HG03175 (cell line): ENCODE data around the gene BCL2L2.
"Not testable (repeated sequence)": the region's sequence is repeated elsewhere in the genome, so short reads cannot be mapped to it uniquely, and the experiment has no call there.

Source experiments
- ATAC-seq: cut with Tn5 transposase; IDR thresholded peaks from one replicate; pipeline ENCODE4 v1.9.1; 2021; ENCODE audit warnings: mild to moderate bottlenecking, moderate library complexity; ENCODE audit not compliant: unreplicated experiment

Gene BCL2L2

DNA sequence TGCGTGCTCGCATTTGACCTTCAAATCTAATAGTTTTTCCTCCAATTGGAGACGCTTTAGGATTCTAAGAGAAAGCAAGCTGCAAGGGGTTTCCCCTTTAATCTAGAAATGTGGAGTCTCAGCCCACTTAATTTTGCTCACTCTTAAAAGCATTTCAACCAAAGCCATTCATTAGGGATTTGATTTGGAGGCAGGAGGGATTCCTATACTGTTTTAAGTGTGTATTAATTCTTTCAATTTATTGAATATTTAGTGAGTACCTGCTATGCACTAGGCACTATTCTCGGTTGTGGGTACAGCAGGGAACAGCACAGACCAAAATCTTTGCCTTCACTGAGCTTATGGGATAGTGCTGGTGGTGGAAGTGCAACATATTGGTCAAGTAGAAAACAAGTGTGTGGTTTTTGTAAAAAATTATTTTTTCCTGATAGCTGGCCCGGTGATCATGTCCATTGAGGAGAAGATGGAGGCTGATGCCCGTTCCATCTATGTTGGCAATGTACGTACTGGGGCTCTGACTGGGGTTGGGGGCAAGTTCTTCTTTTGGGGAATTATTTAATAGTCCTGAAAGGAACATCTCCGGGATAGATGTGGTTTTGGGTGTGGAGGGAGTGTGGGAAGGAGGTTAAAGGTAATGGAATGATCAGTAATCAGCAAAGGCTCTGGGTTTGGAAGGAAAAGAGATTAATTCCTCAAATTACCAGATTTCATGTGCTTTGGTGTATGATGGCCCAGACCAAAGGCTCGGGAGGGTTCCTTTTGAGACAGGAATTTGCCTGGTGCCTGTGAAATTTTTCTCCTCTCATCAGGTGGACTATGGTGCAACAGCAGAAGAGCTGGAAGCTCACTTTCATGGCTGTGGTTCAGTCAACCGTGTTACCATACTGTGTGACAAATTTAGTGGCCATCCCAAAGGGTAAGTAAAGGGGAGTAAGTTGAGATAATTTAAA lies 16.2 kb downstream of the BCL2L2 start:
- no peak for ATAC-seq

DNA sequence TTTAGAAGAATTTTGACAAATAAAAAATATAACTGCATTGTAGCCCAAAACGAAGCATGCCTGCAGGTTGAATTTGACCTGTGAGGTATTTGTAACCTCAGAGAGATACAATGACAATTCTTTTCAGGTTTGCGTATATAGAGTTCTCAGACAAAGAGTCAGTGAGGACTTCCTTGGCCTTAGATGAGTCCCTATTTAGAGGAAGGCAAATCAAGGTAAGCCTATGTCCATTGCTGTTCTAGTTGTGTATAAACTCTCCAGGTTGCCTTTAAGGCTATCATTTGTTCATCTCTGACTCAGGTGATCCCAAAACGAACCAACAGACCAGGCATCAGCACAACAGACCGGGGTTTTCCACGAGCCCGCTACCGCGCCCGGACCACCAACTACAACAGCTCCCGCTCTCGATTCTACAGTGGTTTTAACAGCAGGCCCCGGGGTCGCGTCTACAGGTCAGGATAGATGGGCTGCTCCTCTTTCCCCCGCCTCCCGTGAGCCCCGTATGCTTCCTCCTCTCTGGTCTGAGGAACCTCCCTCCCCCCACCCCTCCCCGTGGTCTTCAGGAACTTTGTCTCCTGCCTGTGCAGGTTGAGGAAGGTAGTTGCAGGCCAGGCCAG lies 17.3 kb downstream of the BCL2L2 start:
- ATAC-seq = no peak

DNA sequence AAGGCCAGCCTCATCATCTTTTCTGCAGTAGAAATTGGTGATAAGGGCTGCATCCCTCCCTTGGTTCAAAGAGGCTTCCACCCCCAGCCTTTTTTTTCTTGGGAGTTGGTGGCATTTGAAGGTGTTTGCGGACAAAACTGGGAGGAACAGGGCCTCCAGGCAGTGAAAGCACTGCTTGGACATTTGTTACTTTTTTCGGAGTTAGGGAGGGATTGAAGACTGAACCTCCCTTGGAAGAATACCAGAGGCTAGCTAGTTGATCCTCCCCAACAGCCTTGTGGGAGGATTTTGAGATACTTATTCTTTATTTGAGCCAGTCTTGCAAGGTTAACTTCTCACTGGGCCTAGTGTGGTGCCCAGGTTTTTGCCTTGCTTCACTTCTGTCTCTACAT lies 17.8 kb downstream of the BCL2L2 start:
- no peak for ATAC-seq

DNA sequence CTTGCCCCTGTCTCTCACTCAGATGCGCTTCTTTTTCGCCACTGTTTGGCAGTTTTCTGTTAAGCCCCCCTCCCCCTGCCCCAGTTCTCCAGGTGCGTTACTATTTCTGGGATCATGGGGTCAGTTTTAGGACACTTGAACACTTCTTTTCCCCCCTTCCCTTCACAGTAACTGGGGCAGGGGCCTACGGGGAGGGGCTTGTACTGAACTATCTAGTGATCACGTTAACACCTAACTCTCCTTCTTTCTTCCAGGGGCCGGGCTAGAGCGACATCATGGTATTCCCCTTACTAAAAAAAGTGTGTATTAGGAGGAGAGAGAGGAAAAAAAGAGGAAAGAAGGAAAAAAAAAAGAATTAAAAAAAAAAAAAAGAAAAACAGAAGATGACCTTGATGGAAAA lies 18.4 kb downstream of the BCL2L2 start:
- no peak for ATAC-seq

DNA sequence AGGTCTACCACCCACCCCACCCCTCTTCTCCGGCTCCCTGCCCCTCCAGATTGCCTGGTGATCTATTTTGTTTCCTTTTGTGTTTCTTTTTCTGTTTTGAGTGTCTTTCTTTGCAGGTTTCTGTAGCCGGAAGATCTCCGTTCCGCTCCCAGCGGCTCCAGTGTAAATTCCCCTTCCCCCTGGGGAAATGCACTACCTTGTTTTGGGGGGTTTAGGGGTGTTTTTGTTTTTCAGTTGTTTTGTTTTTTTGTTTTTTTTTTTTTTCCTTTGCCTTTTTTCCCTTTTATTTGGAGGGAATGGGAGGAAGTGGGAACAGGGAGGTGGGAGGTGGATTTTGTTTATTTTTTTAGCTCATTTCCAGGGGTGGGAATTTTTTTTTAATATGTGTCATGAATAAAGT lies 19.1 kb downstream of the BCL2L2 start:
- ATAC-seq = not testable (repeated sequence)

DNA sequence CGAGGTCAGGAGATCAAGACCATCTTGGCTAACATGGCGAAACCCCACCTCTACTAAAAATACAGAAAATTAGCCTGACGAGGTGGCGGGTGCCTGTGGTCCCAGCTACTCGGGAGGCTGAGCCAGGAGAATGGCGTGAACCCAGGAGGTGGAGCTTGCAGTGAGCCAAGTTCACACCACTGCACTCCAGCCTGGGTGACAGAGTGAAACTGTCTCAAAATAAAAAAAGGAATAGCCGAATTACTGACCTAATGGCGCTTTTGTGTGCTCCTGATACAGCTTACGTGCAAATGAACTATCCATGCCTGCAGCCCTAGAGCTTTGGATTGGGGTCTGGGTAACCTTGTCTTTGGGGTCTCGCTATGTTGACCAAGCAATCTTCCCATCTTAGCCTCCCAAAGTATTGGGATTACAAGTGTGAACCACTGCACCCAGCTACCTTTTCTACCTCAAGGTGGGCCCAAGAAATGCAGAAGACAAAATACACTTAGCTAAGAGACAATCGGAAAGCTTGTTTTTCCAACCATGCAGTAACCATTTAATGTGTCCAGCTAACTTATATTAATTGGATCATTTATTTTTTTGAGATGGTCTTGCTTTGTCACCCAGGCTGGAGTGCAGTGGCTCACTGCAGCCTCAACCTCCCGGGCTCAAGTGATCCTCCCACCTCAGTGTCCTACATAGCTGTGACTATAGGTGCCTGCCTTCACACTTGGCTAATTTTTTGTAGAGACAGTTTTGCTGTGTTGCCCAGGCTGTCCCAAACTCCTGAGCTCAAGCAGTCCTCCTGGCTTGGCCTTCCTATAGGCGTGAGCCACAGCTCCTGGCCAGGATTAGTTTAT lies 20.1 kb downstream of the BCL2L2 start:
- no peak for ATAC-seq

DNA sequence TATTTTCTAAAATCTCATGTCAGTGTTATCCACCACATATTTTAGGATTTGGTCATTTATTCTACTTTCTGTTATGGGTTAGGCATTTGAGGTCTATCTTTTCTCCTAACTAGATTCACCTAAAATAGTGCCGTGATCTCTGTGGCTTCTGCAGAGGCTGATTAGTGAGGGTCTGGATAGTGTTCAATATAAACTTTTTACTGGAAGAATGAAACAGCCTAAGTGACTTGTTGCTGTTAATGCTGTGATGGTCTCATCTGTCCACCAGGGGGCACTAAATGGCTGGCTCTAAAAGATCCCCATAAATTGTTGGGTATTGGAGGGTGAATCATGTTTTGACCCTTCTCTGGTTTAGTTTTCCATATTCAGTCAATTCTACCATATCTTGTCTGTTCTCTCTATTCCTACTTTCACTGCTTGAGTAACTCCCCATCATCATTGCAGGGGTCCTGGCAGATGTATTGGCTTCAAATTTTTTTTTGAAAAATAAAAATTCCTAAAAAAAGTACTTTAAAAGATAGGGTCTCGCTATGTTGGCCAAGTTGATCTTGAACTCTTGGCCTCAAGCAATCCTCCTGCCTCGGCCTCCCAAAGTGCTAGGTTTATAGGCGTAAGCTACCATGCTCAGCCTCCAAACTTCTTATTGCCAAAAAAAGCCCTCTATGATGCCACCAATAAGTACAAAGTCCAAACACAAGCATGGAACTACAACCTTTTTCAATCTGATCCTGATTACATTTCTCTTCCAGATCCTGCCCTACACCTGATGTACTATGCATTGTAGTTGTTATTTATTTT lies 21.5 kb downstream of the BCL2L2 start:
- peak; percentile 43 for ATAC-seq

DNA sequence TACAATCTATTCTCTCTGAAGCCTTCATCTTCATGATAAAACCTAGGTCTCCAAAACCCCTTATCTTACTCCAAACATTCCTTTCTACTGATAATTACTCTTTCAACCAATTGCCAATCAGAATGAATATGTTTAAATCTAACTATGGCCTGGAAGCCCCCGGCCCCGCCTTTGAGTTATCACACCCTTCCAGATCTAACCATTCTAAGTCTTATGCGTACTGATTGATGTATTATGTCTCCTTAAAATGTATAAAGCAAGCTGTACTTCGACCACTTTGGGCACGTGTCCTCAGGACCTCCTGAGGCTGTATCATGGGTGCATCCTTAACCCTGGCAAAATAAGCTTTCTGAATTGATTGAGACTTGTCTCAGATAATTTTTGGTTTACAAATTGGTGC lies 29.0 kb downstream of the BCL2L2 start:
- no peak for ATAC-seq

DNA sequence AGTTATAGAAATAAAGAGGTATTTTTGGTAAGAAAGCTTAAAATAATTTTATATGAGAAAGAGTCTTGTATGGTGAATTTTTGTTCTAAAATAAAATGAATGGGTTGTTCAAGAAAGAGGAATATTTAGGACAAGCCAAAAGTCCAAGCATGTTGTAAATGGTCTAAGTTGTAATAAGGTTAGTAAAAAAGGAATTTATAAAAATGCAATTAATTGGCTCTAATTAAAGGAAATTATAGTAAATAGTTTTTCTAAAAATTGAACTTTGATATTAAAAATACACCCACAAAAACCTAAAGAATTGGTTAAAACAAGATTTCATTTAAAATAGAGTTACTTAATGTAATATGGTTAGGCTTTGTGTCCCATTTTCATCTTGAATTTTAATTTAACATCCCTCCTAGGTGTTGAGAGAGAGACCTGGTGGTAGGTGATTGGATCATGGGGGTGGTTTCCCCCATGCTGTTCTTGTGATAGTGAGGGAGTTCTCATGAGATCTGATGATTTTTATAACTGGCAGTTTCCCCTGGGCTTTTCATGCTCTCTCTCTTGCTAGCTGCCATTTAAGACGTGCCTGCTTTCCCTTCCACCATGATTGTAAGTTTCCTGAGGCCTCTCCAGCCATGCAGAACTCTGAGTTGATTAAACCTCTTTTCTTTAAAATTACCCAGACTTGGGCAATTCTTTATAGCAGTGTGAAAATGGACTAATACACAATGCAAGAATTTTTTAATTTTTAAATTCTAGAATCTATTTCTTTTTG lies 33.1 kb downstream of the BCL2L2 start:
- ATAC-seq = no peak

DNA sequence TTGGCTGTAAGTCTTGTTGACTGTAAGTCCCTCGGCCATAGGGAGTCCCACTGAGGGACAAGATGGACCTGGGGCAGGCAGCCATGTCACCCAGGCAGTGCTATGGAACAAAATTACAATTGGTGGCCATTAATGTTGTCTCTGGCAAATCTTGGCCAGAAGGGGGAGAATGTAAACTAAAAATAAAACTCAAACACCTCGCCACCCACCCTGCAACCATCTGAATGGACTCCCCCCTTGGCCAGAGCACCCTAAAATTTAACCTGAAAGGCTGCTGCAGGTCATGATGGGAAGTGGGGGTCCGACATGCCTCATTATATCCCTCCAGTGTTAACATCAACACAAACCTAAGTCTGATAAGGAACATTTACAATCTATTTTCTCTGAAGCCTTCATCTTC lies 37.8 kb downstream of the BCL2L2 start:
- no peak for ATAC-seq

DNA sequence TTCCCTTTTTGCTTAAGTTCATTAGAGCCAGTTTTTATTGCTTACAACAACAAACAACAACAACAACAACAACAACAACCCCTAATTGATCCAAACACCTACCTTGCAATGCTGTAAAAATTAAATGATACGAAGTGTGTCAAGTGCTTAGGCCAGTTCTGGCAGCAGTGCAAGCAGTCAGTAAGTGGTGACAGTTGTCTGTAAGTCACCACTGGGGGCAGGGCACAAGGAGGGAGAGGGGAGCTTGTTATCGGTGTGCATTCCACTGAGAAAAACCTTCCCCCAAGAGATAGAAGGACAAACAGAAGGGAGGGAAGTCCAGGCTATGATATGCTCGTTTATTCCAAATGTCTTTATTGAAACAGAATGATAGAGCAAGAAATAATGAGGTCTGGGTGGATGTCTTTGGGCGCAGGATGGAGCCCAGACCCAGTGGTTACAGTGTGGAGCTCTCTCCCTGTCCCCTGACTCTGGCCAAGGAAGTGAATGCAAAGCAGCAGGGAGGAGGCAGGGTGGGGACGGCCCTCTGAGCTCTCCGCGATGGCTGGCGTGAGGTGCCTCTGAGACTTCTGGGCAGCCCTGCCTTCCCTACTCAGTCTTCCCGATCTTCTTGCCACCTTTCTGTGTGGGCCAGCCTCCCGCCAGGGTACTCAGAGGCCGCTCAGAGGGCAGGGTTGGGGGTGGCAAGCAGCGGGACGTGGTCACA lies 39.5 kb downstream of the BCL2L2 start:
- no peak for ATAC-seq

DNA sequence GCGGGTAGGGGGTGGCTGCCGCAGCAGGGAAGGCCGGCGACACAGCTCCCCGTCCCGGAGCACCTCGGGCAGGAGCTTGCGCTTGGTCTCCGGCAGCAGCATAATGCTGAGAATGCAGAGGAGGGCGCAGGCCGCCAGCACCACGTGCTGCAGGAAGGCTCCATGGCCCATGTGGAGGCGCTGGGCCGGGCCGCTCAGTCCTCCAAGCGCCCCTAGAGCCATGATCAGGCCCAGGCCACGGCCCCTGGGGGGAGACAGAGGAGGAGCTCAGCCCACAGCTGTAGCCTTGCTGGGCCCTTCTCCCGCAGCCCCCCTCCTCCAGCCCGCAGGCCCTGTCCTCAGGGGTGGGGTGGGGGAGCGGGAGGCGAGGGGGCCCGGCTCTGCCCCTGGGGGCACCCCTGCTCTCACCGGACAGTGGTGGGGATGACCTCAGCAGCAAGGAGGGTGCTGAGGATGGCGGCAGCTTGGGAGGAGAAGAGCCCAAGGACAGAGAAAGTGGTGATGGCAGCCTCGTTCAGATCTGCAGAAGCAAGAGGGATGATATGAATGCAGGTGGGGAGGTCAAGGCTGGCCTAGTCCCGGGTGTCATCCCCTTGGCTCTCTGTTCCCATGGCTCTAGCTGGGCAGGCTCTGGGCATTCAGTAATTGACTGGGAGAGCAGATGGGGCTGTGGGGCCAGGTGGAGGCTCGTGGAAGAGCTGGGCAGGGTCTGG lies 40.2 kb downstream of the BCL2L2 start:
- ATAC-seq = no peak

DNA sequence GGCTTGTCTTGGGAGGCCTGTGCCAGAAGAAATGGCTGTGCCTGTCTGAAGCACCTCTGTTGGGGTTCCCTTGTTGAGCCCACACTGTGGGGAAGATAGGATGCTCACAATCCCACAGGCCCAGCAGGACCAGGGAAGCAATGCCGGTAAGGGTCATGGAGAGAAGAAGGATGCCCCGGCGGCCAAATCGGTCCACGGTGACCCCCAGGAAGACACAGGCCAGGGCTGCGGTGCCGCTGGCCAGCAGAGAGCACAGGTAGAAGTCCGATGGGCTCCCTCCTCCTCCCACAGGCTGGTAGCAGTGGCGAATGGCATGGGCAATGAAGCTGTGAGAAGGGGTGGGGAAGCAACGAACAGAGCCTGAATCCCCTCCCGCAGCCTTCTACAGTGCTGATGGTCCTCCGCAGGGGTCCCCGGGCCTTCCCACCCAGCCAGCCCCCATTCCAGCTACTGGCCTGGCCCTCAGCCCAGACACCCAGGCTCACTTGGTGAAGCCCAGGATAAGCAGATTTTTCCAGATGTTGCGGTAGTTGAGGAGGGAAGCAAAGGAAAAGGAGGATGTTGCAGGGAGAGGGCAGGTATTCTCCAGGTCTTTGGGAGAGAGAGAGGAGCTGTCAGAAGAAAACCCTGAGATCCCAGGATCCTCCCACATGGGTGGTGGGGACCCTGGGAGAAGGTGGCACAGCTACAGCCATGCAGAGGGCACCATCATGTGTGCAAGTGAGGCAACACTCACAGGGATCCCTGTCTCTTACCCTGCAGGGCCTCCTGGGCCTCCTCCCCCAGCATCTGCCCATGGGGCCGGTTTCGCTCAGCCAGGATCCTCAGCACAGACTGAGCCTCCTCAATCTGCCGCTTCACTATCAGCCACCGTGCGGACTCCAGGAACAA lies 41.0 kb downstream of the BCL2L2 start:
- no peak for ATAC-seq

DNA sequence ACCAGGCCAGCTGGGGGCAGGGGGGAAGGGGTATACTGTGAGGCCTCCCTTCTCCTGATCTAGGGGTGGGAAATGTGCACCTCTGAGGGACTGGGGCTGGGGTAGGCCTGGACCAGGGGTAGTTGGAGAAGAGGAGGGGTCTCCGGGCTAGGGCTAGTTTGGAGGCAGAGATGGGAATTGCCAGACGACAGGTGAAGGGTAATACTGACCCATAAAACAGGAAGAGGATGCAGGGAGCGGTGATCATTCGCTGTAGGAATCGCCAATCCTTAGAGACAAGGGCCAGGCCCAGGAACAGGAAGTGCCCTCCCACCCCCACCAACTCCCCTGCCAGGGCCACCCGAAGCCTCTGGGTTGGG lies 41.6 kb downstream of the BCL2L2 start:
- ATAC-seq = no peak

DNA sequence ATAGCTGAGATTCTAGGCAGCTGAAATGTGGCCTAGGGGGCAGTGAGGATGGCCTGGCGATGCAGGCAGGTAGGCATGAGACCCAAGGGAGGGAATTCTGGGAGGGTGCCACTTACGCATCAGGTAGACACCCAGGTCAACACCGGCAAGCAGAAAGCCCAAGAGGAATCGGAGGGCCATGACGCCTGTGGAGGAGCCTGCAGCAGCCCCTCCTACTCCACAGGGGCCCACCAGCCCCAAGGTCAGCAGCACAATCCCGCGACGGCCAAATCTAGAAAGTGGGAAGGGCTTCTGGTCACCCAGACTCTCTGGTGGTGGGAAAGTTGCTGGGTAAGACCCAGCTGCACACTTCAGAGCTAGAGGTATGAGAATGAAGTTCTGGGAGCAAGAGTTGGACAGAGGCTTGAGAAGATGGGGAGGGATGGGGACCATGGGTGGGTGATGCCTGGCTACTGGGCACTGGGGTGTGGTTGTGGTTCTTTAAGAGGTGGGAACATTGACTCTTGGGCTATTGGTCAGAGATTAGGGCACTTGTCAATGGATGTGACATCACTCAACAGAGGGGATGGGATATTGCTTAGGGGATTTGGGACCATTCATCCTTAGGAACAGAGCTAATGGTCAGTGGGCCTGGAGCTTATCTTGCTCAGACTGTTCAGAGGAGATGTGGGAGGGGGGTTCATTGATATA lies 42.7 kb downstream of the BCL2L2 start:
- no peak for ATAC-seq

DNA sequence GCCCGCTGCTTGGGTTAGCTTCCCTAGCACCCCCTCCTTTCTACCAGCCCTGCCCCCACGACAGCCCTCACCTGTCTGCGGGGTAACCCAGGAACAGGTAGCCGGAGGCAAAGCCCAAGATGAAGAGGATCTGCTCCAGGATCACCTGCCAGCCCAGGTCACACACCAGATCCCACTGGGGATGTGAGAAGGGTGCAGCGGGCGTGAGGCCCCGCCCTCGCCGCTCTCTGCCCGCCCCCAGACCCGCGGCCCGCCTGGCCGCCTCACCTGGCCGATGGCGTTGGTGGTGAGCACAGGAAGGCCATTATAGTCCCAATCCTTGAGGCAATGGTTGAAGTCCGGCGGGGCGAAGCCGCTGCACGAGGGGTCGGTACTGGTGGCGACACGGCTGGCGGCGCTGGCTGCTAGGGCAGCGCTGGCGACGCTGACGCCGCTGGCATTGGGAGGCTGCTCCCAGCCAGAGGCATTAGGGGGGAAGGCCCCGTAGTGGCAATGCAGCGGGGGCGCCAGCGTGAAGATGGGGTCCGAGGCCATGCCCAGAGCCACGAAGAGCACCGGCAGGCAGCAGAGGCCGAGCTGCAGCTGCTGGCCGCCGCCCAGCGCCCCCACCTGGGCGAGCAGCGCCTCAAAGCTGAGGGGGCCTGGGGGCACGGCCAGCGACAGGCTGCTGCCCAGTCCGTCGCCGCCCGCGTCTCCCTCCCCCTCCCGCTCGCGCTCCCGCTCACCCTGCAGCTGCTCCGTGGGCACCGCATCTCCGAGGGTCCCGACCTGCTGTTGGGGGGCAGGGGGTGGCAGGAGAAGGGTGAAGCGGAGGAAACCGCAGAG lies 45.3 kb downstream of the BCL2L2 start:
- no peak for ATAC-seq
